ENCODE data around the gene CCDC167. TPM values are rescaled to one million over a fixed set of nuclear protein-coding genes. Genes with fewer than 3 reads are reported as not detected.

CCDC167 gene
- total and polyA plus RNA-seq, 2 donors from 2014 or later = 15.7 to 63.5 TPM

DNA sequence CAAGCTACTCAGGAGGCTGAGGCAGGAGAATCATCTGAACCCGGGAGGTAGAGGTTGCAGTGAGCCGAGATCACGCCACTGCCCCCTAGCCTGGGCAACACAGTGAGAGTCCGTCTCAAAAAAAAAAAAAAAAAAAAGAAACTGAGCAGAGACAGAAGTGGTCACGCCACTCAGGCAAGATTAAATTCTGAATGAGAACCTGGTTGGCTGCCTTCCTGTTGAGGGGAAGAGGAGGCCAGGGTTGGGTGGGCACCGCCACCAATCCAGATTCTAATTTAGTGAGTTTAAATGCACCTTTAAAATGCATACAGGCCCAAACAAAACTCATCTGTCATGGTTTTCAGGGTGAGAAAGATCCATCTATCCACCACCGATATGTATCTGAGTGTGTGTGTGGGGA lies 23.7 kb upstream of the CCDC167 start:
- TF ChIP-seq, protein P1, sequence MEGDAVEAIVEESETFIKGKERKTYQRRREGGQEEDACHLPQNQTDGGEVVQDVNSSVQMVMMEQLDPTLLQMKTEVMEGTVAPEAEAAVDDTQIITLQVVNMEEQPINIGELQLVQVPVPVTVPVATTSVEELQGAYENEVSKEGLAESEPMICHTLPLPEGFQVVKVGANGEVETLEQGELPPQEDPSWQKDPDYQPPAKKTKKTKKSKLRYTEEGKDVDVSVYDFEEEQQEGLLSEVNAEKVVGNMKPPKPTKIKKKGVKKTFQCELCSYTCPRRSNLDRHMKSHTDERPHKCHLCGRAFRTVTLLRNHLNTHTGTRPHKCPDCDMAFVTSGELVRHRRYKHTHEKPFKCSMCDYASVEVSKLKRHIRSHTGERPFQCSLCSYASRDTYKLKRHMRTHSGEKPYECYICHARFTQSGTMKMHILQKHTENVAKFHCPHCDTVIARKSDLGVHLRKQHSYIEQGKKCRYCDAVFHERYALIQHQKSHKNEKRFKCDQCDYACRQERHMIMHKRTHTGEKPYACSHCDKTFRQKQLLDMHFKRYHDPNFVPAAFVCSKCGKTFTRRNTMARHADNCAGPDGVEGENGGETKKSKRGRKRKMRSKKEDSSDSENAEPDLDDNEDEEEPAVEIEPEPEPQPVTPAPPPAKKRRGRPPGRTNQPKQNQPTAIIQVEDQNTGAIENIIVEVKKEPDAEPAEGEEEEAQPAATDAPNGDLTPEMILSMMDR (IDR thresholded peaks at IDR 0.05; ENCODE audit: borderline replicate concordance, extremely low read depth, insufficient read depth) = no peak
- Histone ChIP-seq H3K4me3 (ENCODE audit: low read length in 3 of 3) (no peak overlapping the region), H3K9me3 (ENCODE audit: control insufficient read depth in 2 of 3, insufficient read depth in 1 of 3, low read length in 3 of 3) (no peaks in the 10 kb centered on the region), H3K36me3 (ENCODE audit: control insufficient read depth in 2 of 3, insufficient read depth in 3 of 3, low read length in 3 of 3) (no peaks in the 10 kb centered on the region), H3K27ac (ENCODE audit: low read depth in 2 of 2, low read length in 2 of 2) (no peak overlapping the region), H3K27me3 (ENCODE audit: control insufficient read depth, insufficient read depth, low read length) (no peaks in the 10 kb centered on the region), H3K4me1 (ENCODE audit: control insufficient read depth in 2 of 3, insufficient read depth in 2 of 3, low read depth in 1 of 3, low read length in 3 of 3) (no peaks in the 10 kb centered on the region), H3K9ac (ENCODE audit: low read length in 3 of 3) (no peak overlapping the region)
- FAIRE-seq = no peak
- intact Hi-C loops (cut with DNase I) = no loop called here
- DNase-seq = no peak

DNA sequence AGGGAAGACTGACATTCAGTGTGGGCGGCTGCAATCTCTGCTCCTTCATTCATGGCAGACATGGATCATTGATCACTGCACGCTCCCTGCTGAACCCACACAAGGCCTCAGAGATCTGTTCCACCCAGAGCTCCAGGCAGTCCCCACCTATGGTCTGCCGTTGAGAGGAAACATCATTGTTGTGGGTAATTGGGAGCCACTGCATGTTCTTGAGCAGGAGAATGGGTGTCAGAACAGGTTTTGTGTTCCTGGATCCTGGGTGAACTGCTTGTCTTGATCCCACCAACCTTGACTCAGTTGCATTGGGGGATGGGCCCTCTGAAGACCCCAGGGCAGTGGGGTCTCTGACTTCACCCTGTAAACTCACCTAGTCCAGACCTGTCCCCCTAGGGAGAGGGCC lies 23.1 kb upstream of the CCDC167 start:
- TF ChIP-seq, protein P1 (IDR thresholded peaks at IDR 0.05; ENCODE audit: borderline replicate concordance, extremely low read depth, insufficient read depth) = no peak
- Histone ChIP-seq H3K36me3 (ENCODE audit: control insufficient read depth in 2 of 3, insufficient read depth in 3 of 3, low read length in 3 of 3) (no peaks in the 10 kb centered on the region), H3K9me3 (ENCODE audit: control insufficient read depth in 2 of 3, insufficient read depth in 1 of 3, low read length in 3 of 3) (no peaks in the 10 kb centered on the region), H3K9ac (ENCODE audit: low read length in 3 of 3) (no peak overlapping the region), H3K4me3 (ENCODE audit: low read length in 3 of 3) (no peak overlapping the region), H3K27ac (ENCODE audit: low read depth in 2 of 2, low read length in 2 of 2) (no peak overlapping the region), H3K27me3 (ENCODE audit: control insufficient read depth, insufficient read depth, low read length) (no peaks in the 10 kb centered on the region), H3K4me1 (ENCODE audit: control insufficient read depth in 2 of 3, insufficient read depth in 2 of 3, low read depth in 1 of 3, low read length in 3 of 3) (no peaks in the 10 kb centered on the region)
- intact Hi-C loops (cut with DNase I) = no loop called here
- FAIRE-seq (no peak), DNase-seq (no peak)

- Histone ChIP-seq H3K4me3 (ENCODE audit: low read length in 3 of 3) (no peak overlapping the region), H3K27ac (ENCODE audit: low read depth in 2 of 2, low read length in 2 of 2) (no peak overlapping the region), H3K4me1 (ENCODE audit: control insufficient read depth in 2 of 3, insufficient read depth in 2 of 3, low read depth in 1 of 3, low read length in 3 of 3) (no peaks in the 10 kb centered on the region), H3K9me3 (ENCODE audit: control insufficient read depth in 2 of 3, insufficient read depth in 1 of 3, low read length in 3 of 3) (no peaks in the 10 kb centered on the region), H3K27me3 (ENCODE audit: control insufficient read depth, insufficient read depth, low read length) (no peaks in the 10 kb centered on the region), H3K36me3 (ENCODE audit: control insufficient read depth in 2 of 3, insufficient read depth in 3 of 3, low read length in 3 of 3) (no peaks in the 10 kb centered on the region), H3K9ac (ENCODE audit: low read length in 3 of 3) (no peak overlapping the region)
- DNase-seq (no peak), FAIRE-seq (no peak)
- TF ChIP-seq, protein P1 (IDR thresholded peaks at IDR 0.05; ENCODE audit: borderline replicate concordance, extremely low read depth, insufficient read depth) = no peak
- intact Hi-C loops (cut with DNase I) = no loop called here
Observed at GRCh38 chr6:37521674-37522073, 22.0 kb upstream of the CCDC167 start.

GRCh38 chr6:37520926-37521325 lies 21.2 kb upstream of the CCDC167 start:
- H3K27me3 ChIP-seq (ENCODE audit: control insufficient read depth, insufficient read depth, low read length) = no peaks in the 10 kb centered on the region
- no peak overlapping the region for H3K9ac ChIP-seq (ENCODE audit: low read length in 3 of 3)
- no peak overlapping the region for H3K4me3 ChIP-seq (ENCODE audit: low read length in 3 of 3)
- H3K9me3 ChIP-seq (ENCODE audit: control insufficient read depth in 2 of 3, insufficient read depth in 1 of 3, low read length in 3 of 3) = no peaks in the 10 kb centered on the region
- TF ChIP-seq, protein P1 (IDR thresholded peaks at IDR 0.05; ENCODE audit: borderline replicate concordance, extremely low read depth, insufficient read depth) = no peak
- H3K27ac ChIP-seq (ENCODE audit: low read depth in 2 of 2, low read length in 2 of 2) = no peak overlapping the region
- H3K4me1 ChIP-seq (ENCODE audit: control insufficient read depth in 2 of 3, insufficient read depth in 2 of 3, low read depth in 1 of 3, low read length in 3 of 3) = peaks cover 0 to 5% (median 0%) of the 10 kb centered on the region in 3 donors
- DNase-seq = no peak
- H3K36me3 ChIP-seq (ENCODE audit: control insufficient read depth in 2 of 3, insufficient read depth in 3 of 3, low read length in 3 of 3) = no peaks in the 10 kb centered on the region
- intact Hi-C loops (cut with DNase I) = no loop called here
- FAIRE-seq = no peak

Measured in kidney (tissue), 14 donors.